CD4-positive, alpha-beta T cell (primary cell): ENCODE measurements around the gene MRM1. TPM values are rescaled to one million over a fixed set of nuclear protein-coding genes. Genes with fewer than 3 reads are reported as not detected.

ENCODE experiments used
- ATAC-seq: fragments of 200-7000 bp; cut with Tn5 transposase; one replicate; pipeline ENCODE4 v1.10.0; 2022; ENCODE audit warnings: mild to moderate bottlenecking; ENCODE audit not compliant: poor library complexity
- CTCF ChIA-PET: fragments of 350-600 bp; sonication (Branson Sonifier 250); formaldehyde crosslinking; loops from one replicate; lab custom pipeline; 2021; ENCODE audit warnings: antibody characterized with exemption, inconsistent platforms; lab: Charles Lee
- POLR2A ChIA-PET: fragments of 350-600 bp; sonication (Branson Sonifier 250); formaldehyde crosslinking; loops from one replicate; lab custom pipeline; 2021; ENCODE audit warnings: antibody characterized with exemption, inconsistent platforms; lab: Charles Lee
- DNase-seq, 14 experiments: peaks; one replicate each; pipeline ENCODE4 v3.0.0-alpha.2; 2013 to 2020; ENCODE audit warnings: mixed read lengths in 2 of 14
- H3K27ac ChIP-seq, 2 donors: one replicate each; pipeline versions ENCODE4 v1.5.1 to v1.7.0; 2013; ENCODE audit warnings: low read length in 2 of 2, low read depth in 1 of 2, mild to moderate bottlenecking in 1 of 2
- H3K27me3 ChIP-seq, 2 experiments: 1 replicate in 1 of 2; 2 replicates in 1 of 2; pipeline versions ENCODE4 v1.6.1 to v1.7.0; 2013; ENCODE audit warnings: low read length in 2 of 2, control low read depth in 1 of 2, mild to moderate bottlenecking in 1 of 2, moderate library complexity in 1 of 2; ENCODE audit not compliant: insufficient read depth in 2 of 2, control insufficient read depth in 1 of 2
- H3K36me3 ChIP-seq: one replicate; pipeline ENCODE4 v1.6.1; 2013; ENCODE audit warnings: low read length, control low read depth; ENCODE audit not compliant: insufficient read depth
- H3K4me1 ChIP-seq: one replicate; pipeline ENCODE4 v1.6.1; 2013; ENCODE audit warnings: low read length, control low read depth; ENCODE audit not compliant: insufficient read depth
- H3K4me3 ChIP-seq: one replicate; pipeline ENCODE4 v1.5.1; 2013; ENCODE audit warnings: mild to moderate bottlenecking, low read length, moderate library complexity
- H3K9me3 ChIP-seq, 2 experiments: 1 replicate in 1 of 2; 2 replicates in 1 of 2; pipeline versions ENCODE4 v1.6.1 to v1.7.0; 2013; ENCODE audit warnings: low read length in 2 of 2, mild to moderate bottlenecking in 2 of 2, control low read depth in 1 of 2, moderate library complexity in 1 of 2; ENCODE audit not compliant: control insufficient read depth in 1 of 2, insufficient read depth in 1 of 2
- H3K27ac Mint-ChIP-seq: one replicate; pipeline ENCODE4 v1.8.0; 2020; ENCODE audit warnings: mixed read lengths
- H3K27me3 Mint-ChIP-seq: one replicate; pipeline ENCODE4 v1.8.0; 2021; ENCODE audit warnings: mixed read lengths
- H3K36me3 Mint-ChIP-seq: one replicate; pipeline ENCODE4 v1.8.0; 2021; ENCODE audit warnings: low read depth, mixed read lengths
- H3K4me1 Mint-ChIP-seq: one replicate; pipeline ENCODE4 v1.8.0; 2021; ENCODE audit warnings: low read depth, mixed read lengths
- H3K4me3 Mint-ChIP-seq: one replicate; pipeline ENCODE4 v1.8.0; 2020; ENCODE audit warnings: mild to moderate bottlenecking, mixed read lengths
- H3K9me3 Mint-ChIP-seq: one replicate; pipeline ENCODE4 v1.8.0; 2020; ENCODE audit warnings: mixed read lengths
- CTCF ChIP-seq: fragments of 200-600 bp; IDR thresholded peaks from one replicate; pipeline ENCODE4 v1.8.0; 2022; ENCODE audit warnings: antibody characterized with exemption, mild to moderate bottlenecking
- intact Hi-C, 2 experiments: fragments of 100-400 bp; cut with DNase I in 1 of 2; cut with micrococcal nuclease in 1 of 2; formaldehyde crosslinking; loops; one replicate each; pipeline versions ENCODE4 v1.15.1 to v1.9.0; 2023 to 2025; cut with DNase I, micrococcal nuclease
- total RNA-seq, 174 experiments: library from RNA in 2 of 174; stranded (reverse) in 2 of 174; gene quantifications; one replicate each; pipeline ENCODE4 v1.2.3 and lab custom pipeline; 2021 to 2026

Gene MRM1
- total RNA-seq, 2 experiments from 2014 or later = 0.81 to 1.1 TPM

GRCh38 chr17:36611345-36612072 lies 10.1 kb downstream of the MRM1 start:
- H3K27ac ChIP-seq = no peak overlapping the region
- no peaks in the 10 kb centered on the region for H3K27me3 ChIP-seq
- ChIA-PET CTCF (no interaction called here), POLR2A (interaction anchor here (1.0 kb wide), 1 partner anchor 10 kb away, joined by 4 read pairs; the partner anchor contains the start of gene MRM1)
- no peak for ATAC-seq
- Mint-ChIP-seq H3K4me3 (no peak overlapping the region), H3K9me3 (no peaks in the 10 kb centered on the region), H3K27ac (no peak overlapping the region), H3K4me1 (peaks cover 6% of the 10 kb centered on the region), H3K27me3 (no peaks in the 10 kb centered on the region), H3K36me3 (peaks cover 5% of the 10 kb centered on the region)
- no peaks in the 10 kb centered on the region for H3K9me3 ChIP-seq
- peaks cover 7% of the 10 kb centered on the region for H3K4me1 ChIP-seq
- intact Hi-C loops = no loop called here
- DNase-seq = no peak
- no peak overlapping the region for H3K4me3 ChIP-seq
- H3K36me3 ChIP-seq = no peaks in the 10 kb centered on the region
- TF ChIP-seq CTCF = no peak

- DNase-seq (no peak), ATAC-seq (no peak)
- Histone ChIP-seq H3K36me3 (no peaks in the 10 kb centered on the region), H3K4me3 (no peak overlapping the region), H3K9me3 (no peaks in the 10 kb centered on the region), H3K27ac (no peak overlapping the region), H3K27me3 (no peaks in the 10 kb centered on the region), H3K4me1 (peaks cover 7% of the 10 kb centered on the region)
- peaks cover 5% of the 10 kb centered on the region for H3K36me3 Mint-ChIP-seq
- H3K4me3 Mint-ChIP-seq = no peak overlapping the region
- intact Hi-C loops = no loop called here
- no peaks in the 10 kb centered on the region for H3K9me3 Mint-ChIP-seq
- ChIA-PET CTCF (no interaction called here), POLR2A (no interaction called here)
- no peak overlapping the region for H3K27ac Mint-ChIP-seq
- no peak for TF ChIP-seq CTCF
- no peaks in the 10 kb centered on the region for H3K27me3 Mint-ChIP-seq
- peaks cover 6% of the 10 kb centered on the region for H3K4me1 Mint-ChIP-seq
Observed at GRCh38 chr17:36612323-36612722, 10.9 kb downstream of the MRM1 start.

GRCh38 chr17:36613155-36613554 lies 11.8 kb downstream of the MRM1 start:
- ATAC-seq (no peak), DNase-seq (no peak)
- H3K27ac Mint-ChIP-seq = no peak overlapping the region
- H3K36me3 Mint-ChIP-seq = no peaks in the 10 kb centered on the region
- no peak overlapping the region for H3K4me3 ChIP-seq
- no peaks in the 10 kb centered on the region for H3K27me3 ChIP-seq
- no peak for TF ChIP-seq CTCF
- no peaks in the 10 kb centered on the region for H3K9me3 Mint-ChIP-seq
- H3K36me3 ChIP-seq = no peaks in the 10 kb centered on the region
- no peak overlapping the region for H3K4me3 Mint-ChIP-seq
- H3K4me1 ChIP-seq = peaks cover 7% of the 10 kb centered on the region
- ChIA-PET CTCF (no interaction called here), POLR2A (no interaction called here)
- H3K27ac ChIP-seq = no peak overlapping the region
- intact Hi-C loops = no loop called here
- H3K4me1 Mint-ChIP-seq = peaks cover 1% of the 10 kb centered on the region
- no peaks in the 10 kb centered on the region for H3K27me3 Mint-ChIP-seq
- no peaks in the 10 kb centered on the region for H3K9me3 ChIP-seq
